SK-N-SH (cell line): Measurements from ENCODE around the gene ATP8B1. TPM values are rescaled to one million over a fixed set of nuclear protein-coding genes. Genes with fewer than 3 reads are reported as not detected.

Experiments used
- CTCF ChIA-PET: fragments of 300-600, 350-600 bp; formaldehyde crosslinking; extraction: SDS; loops from one replicate; lab custom pipeline; 2021; lab: Yijun Ruan, JAX
- POLR2A ChIA-PET: fragments of 350-600 bp; sonication (Branson Sonifier 250); formaldehyde crosslinking; extraction: SDS; loops from one replicate; lab custom pipeline; 2020; ENCODE audit warnings: antibody characterized with exemption, inconsistent platforms; lab: Yijun Ruan, JAX
- DNase-seq: peaks from one replicate; pipeline ENCODE4 v3.0.0; 2012
- H2AFZ ChIP-seq: fragments of 200-600 bp; sonication (generic); 2 replicates; pipeline ENCODE4 v1.8.1; 2016; ENCODE audit warnings: antibody characterized with exemption, mild to moderate bottlenecking, low read depth
- H3F3A ChIP-seq: fragments of 200-600 bp; sonication (generic); replicated peaks from 2 replicates; pipeline ENCODE3; 2016; ENCODE audit warnings: antibody characterized with exemption, mild to moderate bottlenecking; ENCODE audit not compliant: insufficient read depth
- H3K27ac ChIP-seq, 2 experiments: fragments of 200-500 bp in 1 of 2; fragments of 200-600 bp in 1 of 2; sonication (Bioruptor generic) in 1 of 2; sonication (generic), shearing (Covaris generic) in 1 of 2; 2 replicates each; pipeline versions ENCODE4 v1.5.1 to v1.6.1; 2014 to 2016; ENCODE audit warnings: low read depth in 2 of 2, inconsistent platforms in 1 of 2, low read length in 1 of 2, mild to moderate bottlenecking in 1 of 2, mixed read lengths in 1 of 2
- H3K27me3 ChIP-seq: fragments of 200-600 bp; sonication (generic), shearing (Covaris generic); 2 replicates; pipeline ENCODE4 v1.6.1; 2016; ENCODE audit warnings: mixed run types; ENCODE audit not compliant: insufficient read depth
- H3K36me3 ChIP-seq, 2 experiments: fragments of 200-500 bp in 1 of 2; fragments of 200-600 bp in 1 of 2; sonication (Bioruptor generic) in 1 of 2; sonication (generic) in 1 of 2; replicated peaks in 1 of 2; 2 replicates each; pipeline versions ENCODE3 to v1.5.1; 2014 to 2016; ENCODE audit warnings: low read length in 1 of 2, mild to moderate bottlenecking in 1 of 2; ENCODE audit not compliant: insufficient read depth in 2 of 2, control insufficient read depth in 1 of 2
- H3K4me1 ChIP-seq, 2 experiments: fragments of 200-500 bp in 1 of 2; fragments of 200-600 bp in 1 of 2; sonication (Bioruptor generic) in 1 of 2; sonication (generic), shearing (Covaris generic) in 1 of 2; 2 replicates each; pipeline versions ENCODE4 v1.5.1 to v1.6.1; 2014 to 2016; ENCODE audit warnings: low read depth in 1 of 2, low read length in 1 of 2, mixed run types in 1 of 2; ENCODE audit not compliant: insufficient read depth in 2 of 2, control insufficient read depth in 1 of 2
- H3K4me2 ChIP-seq: fragments of 200-600 bp; sonication (generic), shearing (Covaris generic); 2 replicates; pipeline ENCODE4 v1.6.1; 2017; ENCODE audit warnings: mixed run types
- H3K4me3 ChIP-seq, 2 experiments: fragments of 200-500 bp in 1 of 2; fragments of 200-600 bp in 1 of 2; sonication (Bioruptor generic) in 1 of 2; sonication (generic), shearing (Covaris generic) in 1 of 2; 2 replicates each; pipeline versions ENCODE4 v1.5.1 to v1.8.1; 2014 to 2016; ENCODE audit warnings: low read depth in 2 of 2, inconsistent platforms in 1 of 2, low read length in 1 of 2, mild to moderate bottlenecking in 1 of 2, mixed read lengths in 1 of 2, moderate library complexity in 1 of 2
- H3K79me2 ChIP-seq: fragments of 200-600 bp; sonication (generic); 2 replicates; pipeline ENCODE4 v1.8.1; 2017; ENCODE audit warnings: mild to moderate bottlenecking; ENCODE audit not compliant: insufficient read depth
- H3K9ac ChIP-seq: fragments of 200-600 bp; sonication (generic); 2 replicates; pipeline ENCODE4 v1.6.1; 2017; ENCODE audit warnings: mixed run types
- H3K9me2 ChIP-seq: fragments of 200-600 bp; sonication (generic); 2 replicates; pipeline ENCODE4 v1.6.1; 2017; ENCODE audit warnings: mixed run types
- H3K9me3 ChIP-seq: fragments of 200-600 bp; sonication (generic); 2 replicates; pipeline ENCODE4 v1.6.1; 2017; ENCODE audit warnings: mixed run types, mild to moderate bottlenecking, moderate library complexity
- H4K20me1 ChIP-seq: fragments of 200-600 bp; sonication (generic); 2 replicates; pipeline ENCODE4 v1.6.1; 2017; ENCODE audit warnings: mild to moderate bottlenecking, mixed run types; ENCODE audit not compliant: insufficient read depth
- ELF1 ChIP-seq: IDR thresholded peaks from 2 replicates; pipeline ENCODE4 v1.4.0; 2012
- FOXM1 ChIP-seq: IDR thresholded peaks from 2 replicates; pipeline ENCODE4 v1.4.0; 2012; ENCODE audit warnings: low read depth, mild to moderate bottlenecking
- GABPA ChIP-seq: IDR thresholded peaks from 2 replicates; pipeline ENCODE4 v1.4.0; 2012; ENCODE audit warnings: low read depth, mild to moderate bottlenecking
- JUND ChIP-seq: IDR thresholded peaks from 2 replicates; pipeline ENCODE4 v1.4.0; 2012
- MAX ChIP-seq: IDR thresholded peaks from 2 replicates; pipeline ENCODE4 v1.4.0; 2012; ENCODE audit warnings: low read depth
- MXI1 ChIP-seq: IDR thresholded peaks from 2 replicates; pipeline ENCODE4 v1.6.1; 2012; ENCODE audit warnings: mild to moderate bottlenecking, low read depth, low read length, improper control_type of control experiment
- POLR2AphosphoS5 ChIP-seq: IDR thresholded peaks from 2 replicates; pipeline ENCODE4 v1.6.1; 2012; ENCODE audit warnings: low read depth, low read length
- RFX5 ChIP-seq: IDR thresholded peaks from 2 replicates; pipeline ENCODE4 v1.6.1; 2012; ENCODE audit warnings: mild to moderate bottlenecking, improper control_type of control experiment, low read length
- SIN3A ChIP-seq: IDR thresholded peaks from 2 replicates; pipeline ENCODE4 v1.6.1; 2012; ENCODE audit warnings: low read depth, mild to moderate bottlenecking, low read length, moderate library complexity, borderline replicate concordance
- SMC3 ChIP-seq: IDR thresholded peaks from 2 replicates; pipeline ENCODE4 v1.6.1; 2012; ENCODE audit warnings: low read depth, low read length, improper control_type of control experiment
- USF1 ChIP-seq: IDR thresholded peaks from 2 replicates; pipeline ENCODE4 v1.4.0; 2012; ENCODE audit warnings: low read depth, borderline replicate concordance
- WGBS: methylation state at CpG from one replicate; pipeline ENCODE4 v1.1.6; 2017; ENCODE audit warnings: low lambda C conversion rate; 5-methylcytosine and 5-hydroxymethylcytosine counted together
- polyA plus RNA-seq, 3 experiments: library from polyadenylated mRNA; depleted of rRNA; stranded (reverse); fragments of >200 nt; gene quantifications; 2 replicates each; pipeline ENCODE4 v1.2.3, GENCODE V29; 2012
- TF ChIP-seq, protein P1 (sequence below): IDR thresholded peaks from 2 replicates; pipeline ENCODE4 v1.4.0; 2012; ENCODE audit warnings: low read depth, borderline replicate concordance
- TF ChIP-seq, protein P2 (sequence below): IDR thresholded peaks from 2 replicates; pipeline ENCODE4 v1.6.1; 2012; ENCODE audit warnings: mild to moderate bottlenecking, low read depth, low read length, moderate library complexity

The ATP8B1 gene
- polyA plus RNA-seq, 1 of the 3 experiments (the other 2 are of a cell fraction): 43.8 TPM

GRCh38 chr18:57691363-57691762 is 111.8 kb downstream of the ATP8B1 start:
- no peak for DNase-seq
- Histone ChIP-seq H3K4me3 (no peak overlapping the region), H3K79me2 (peaks cover 66% of the 10 kb centered on the region), H3K9me3 (no peaks in the 10 kb centered on the region), H3K36me3 (peaks cover 30 to 87% of the 10 kb centered on the region in 2 experiments), H3K4me2 (no peak overlapping the region), H4K20me1 (no peaks in the 10 kb centered on the region), H3K9me2 (no peaks in the 10 kb centered on the region), H2AFZ (no peak overlapping the region), H3K27ac (no peak overlapping the region), H3F3A (peaks cover 38% of the 10 kb centered on the region), H3K27me3 (no peaks in the 10 kb centered on the region), H3K4me1 (peaks cover 6% of the 10 kb centered on the region in 2 experiments; a peak in 1 of 4 replicates), H3K9ac (no peak overlapping the region)
- CTCF ChIA-PET: no interaction called here
- 73% methylated on average over 3 of the region's 3 CpGs for WGBS
- TF ChIP-seq SMC3 (no peak), MXI1 (no peak), SIN3A (no peak), GABPA (no peak), FOXM1 (no peak), POLR2AphosphoS5 (no peak), ELF1 (no peak), JUND (no peak), MAX (no peak), USF1 (no peak), RFX5 (no peak)
- TF ChIP-seq, protein P1, sequence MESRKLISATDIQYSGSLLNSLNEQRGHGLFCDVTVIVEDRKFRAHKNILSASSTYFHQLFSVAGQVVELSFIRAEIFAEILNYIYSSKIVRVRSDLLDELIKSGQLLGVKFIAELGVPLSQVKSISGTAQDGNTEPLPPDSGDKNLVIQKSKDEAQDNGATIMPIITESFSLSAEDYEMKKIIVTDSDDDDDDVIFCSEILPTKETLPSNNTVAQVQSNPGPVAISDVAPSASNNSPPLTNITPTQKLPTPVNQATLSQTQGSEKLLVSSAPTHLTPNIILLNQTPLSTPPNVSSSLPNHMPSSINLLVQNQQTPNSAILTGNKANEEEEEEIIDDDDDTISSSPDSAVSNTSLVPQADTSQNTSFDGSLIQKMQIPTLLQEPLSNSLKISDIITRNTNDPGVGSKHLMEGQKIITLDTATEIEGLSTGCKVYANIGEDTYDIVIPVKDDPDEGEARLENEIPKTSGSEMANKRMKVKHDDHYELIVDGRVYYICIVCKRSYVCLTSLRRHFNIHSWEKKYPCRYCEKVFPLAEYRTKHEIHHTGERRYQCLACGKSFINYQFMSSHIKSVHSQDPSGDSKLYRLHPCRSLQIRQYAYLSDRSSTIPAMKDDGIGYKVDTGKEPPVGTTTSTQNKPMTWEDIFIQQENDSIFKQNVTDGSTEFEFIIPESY: no peak
- POLR2A ChIA-PET: no interaction called here

DNA sequence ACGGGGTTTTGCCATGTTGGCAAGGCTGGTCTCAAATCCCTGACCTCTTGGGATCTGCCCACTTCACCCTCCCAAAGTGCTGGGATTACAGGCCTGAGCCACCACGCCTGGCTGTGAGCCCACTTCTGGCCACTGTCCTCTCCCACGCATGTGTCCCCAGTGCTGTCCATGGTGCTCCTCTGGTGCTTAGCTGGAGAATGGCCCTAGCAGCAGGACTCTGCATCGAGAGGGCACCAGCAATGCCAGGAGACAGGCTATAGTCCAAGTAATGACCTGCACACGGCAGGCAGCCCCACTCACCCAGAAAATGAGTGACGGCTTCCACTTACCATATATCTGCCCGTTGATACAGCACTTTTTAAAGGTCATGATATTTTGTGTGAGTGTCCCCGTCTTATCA is 115.1 kb downstream of the ATP8B1 start:
- no peak overlapping the region for H3K27ac ChIP-seq
- no peak overlapping the region for H3K4me3 ChIP-seq
- CTCF ChIA-PET: no interaction called here
- no peaks in the 10 kb centered on the region for H3K9me3 ChIP-seq
- H3K9me2 ChIP-seq: no peaks in the 10 kb centered on the region
- peaks cover 43 to 98% of the 10 kb centered on the region in 2 experiments for H3K36me3 ChIP-seq
- WGBS: 93% methylated on average over 7 of the region's 8 CpGs
- POLR2A ChIA-PET: interaction anchor here (0.7 kb wide), 1 partner anchor 214 kb away, joined by 5 read pairs; no protein-coding TSS in a partner anchor
- no peak overlapping the region for H3K4me2 ChIP-seq
- H3K27me3 ChIP-seq: no peaks in the 10 kb centered on the region
- no peaks in the 10 kb centered on the region; the same call in 1 of the 2 replicates for H4K20me1 ChIP-seq
- peaks cover 0 to 2% of the 10 kb centered on the region in 2 experiments; a peak in 1 of 4 replicates for H3K4me1 ChIP-seq
- H2AFZ ChIP-seq: no peak overlapping the region
- TF ChIP-seq, protein P2, sequence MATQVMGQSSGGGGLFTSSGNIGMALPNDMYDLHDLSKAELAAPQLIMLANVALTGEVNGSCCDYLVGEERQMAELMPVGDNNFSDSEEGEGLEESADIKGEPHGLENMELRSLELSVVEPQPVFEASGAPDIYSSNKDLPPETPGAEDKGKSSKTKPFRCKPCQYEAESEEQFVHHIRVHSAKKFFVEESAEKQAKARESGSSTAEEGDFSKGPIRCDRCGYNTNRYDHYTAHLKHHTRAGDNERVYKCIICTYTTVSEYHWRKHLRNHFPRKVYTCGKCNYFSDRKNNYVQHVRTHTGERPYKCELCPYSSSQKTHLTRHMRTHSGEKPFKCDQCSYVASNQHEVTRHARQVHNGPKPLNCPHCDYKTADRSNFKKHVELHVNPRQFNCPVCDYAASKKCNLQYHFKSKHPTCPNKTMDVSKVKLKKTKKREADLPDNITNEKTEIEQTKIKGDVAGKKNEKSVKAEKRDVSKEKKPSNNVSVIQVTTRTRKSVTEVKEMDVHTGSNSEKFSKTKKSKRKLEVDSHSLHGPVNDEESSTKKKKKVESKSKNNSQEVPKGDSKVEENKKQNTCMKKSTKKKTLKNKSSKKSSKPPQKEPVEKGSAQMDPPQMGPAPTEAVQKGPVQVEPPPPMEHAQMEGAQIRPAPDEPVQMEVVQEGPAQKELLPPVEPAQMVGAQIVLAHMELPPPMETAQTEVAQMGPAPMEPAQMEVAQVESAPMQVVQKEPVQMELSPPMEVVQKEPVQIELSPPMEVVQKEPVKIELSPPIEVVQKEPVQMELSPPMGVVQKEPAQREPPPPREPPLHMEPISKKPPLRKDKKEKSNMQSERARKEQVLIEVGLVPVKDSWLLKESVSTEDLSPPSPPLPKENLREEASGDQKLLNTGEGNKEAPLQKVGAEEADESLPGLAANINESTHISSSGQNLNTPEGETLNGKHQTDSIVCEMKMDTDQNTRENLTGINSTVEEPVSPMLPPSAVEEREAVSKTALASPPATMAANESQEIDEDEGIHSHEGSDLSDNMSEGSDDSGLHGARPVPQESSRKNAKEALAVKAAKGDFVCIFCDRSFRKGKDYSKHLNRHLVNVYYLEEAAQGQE: peak; percentile 84
- no peak for TF ChIP-seq GABPA
- peaks cover 57% of the 10 kb centered on the region for H3K79me2 ChIP-seq
- DNase-seq: no peak
- H3F3A ChIP-seq: peaks cover 26% of the 10 kb centered on the region
- no peak overlapping the region for H3K9ac ChIP-seq
